GM13977 (cell line): Measurements from ENCODE around the gene HSCB.
"Not testable (repeated sequence)": the region's sequence is repeated elsewhere in the genome, so short reads cannot be mapped to it uniquely, and the experiment has no call there.

Experiments used
- DNase-seq: peaks from one replicate; pipeline ENCODE4 v3.0.0; 2012; ENCODE audit warnings: low spot score
- CTCF ChIP-seq: IDR thresholded peaks from 2 replicates; pipeline ENCODE4 v1.5.1; 2012; ENCODE audit warnings: mild to moderate bottlenecking, control low read depth; ENCODE audit not compliant: insufficient read depth; ENCODE audit errors: extremely low read depth, missing control alignments
- in situ Hi-C: fragments of 300-500 bp; cut with MboI; formaldehyde crosslinking; loops from one replicate; pipeline ENCODE4 v1.12.0; 2022; ENCODE audit warnings: low sequenced_read_pairs, low pct_unique_long_range_greater_than_20kb, mixed read lengths, inconsistent platforms; ENCODE audit not compliant: unreplicated experiment

Gene HSCB

DNA sequence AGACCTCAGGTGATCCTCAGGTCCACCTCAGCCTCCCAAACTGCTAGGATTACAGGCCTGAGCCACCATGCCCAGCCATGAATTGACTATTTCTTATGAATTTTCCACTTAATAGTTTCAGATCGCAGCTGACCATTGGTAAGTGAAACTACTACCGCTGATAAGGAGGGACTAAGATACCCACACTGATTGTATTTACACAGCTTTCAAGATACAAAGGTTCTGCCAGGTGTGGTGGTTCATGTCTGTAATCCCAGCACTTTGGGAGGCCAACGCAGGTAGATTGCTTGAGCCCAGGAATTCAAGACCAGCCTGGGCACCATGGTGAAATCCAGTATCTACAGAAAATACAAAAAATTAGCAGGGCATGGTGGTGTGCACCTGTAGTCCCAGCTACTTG lies 4.1 kb upstream of the HSCB start:
- in situ Hi-C loops, result no loop called here
- TF ChIP-seq CTCF, result no peak
- DNase-seq, result no peak

DNA sequence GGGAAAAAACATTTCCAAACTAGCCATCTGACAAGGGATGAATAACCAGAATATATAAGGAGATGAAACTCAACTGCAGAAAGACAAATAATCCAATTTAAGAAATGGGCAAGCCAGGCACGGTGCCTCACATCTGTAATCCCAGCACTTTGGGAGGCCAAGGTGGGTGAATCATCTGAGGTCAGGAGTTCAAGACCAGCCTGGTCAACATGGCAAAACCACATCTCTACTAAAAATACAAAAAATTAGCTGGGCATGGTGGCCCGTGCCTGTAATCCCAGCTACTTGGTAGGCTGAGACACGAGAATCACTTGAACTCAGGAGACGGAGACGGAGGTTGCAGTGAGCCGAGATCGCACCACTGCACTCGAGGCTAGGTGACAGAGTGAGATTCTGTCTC lies 3.0 kb upstream of the HSCB start:
- in situ Hi-C loops, DNase-seq: not testable (repeated sequence)

- peak; percentile 13 for TF ChIP-seq CTCF
- in situ Hi-C loops, result no loop called here
- DNase-seq, result no peak
Measured at GRCh38 chr22:28741200-28741784, 547 bp upstream of the HSCB start.

DNA sequence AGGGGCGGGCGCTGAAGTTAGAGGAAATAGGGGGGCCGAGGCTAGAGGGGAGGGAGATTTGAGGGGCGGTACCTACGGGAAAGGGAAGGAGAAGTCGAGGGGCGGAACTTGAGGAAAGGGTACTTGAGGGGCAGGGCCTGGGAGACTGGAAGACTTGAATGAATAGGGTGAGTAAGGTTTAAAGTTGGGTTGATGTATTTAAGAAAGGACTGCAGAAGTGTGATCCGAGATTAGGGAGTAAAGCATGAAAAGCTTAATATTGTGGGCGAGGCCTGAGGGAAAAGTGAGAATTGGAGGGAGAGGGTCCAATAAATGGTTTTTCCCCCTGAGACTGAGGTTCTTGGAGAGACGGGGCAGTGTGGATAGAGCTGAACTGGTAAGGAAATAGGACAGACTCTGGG lies 723 bp downstream of the HSCB start:
- DNase-seq, result no peak
- in situ Hi-C loops, result no loop called here
- no peak for TF ChIP-seq CTCF

DNA sequence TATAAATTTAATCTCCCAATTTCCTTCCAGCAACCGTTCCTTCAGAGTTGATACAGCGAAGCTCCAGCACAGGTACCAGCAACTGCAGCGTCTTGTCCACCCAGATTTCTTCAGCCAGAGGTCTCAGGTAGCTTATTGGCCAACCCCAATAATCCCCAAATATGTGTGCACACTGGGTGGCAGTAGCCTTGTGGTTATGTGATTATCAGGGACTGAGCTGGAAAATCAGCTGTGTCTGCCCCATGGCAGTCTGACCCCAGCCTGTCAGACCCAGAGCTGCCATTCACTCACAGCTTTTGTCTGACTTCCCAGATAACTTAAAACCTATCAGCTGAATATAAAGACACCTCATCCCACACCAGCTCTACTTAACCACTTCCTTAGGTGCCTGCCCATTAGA lies 2.0 kb downstream of the HSCB start:
- no peak for TF ChIP-seq CTCF
- no peak for DNase-seq
- in situ Hi-C loops, result no loop called here

GRCh38 chr22:28750471-28750881 lies 8.6 kb downstream of the HSCB start:
- in situ Hi-C loops, result no loop called here
- TF ChIP-seq CTCF, result no peak
- no peak for DNase-seq

- in situ Hi-C loops, result not testable (repeated sequence)
Measured at GRCh38 chr22:28754512-28754911, 12.7 kb downstream of the HSCB start.

More at GRCh38 chr22:28754512-28754911, 12.7 kb downstream of the HSCB start:
- not testable (repeated sequence) for DNase-seq
